GM10266 (cell line): ENCODE data around the gene CCK.

Experiments used
- DNase-seq: peaks from one replicate; pipeline ENCODE4 v3.0.0; 2012; ENCODE audit errors: extremely low spot score
- CTCF ChIP-seq: IDR thresholded peaks from 2 replicates; pipeline ENCODE4 v1.5.1; 2012; ENCODE audit warnings: mild to moderate bottlenecking, low read depth; ENCODE audit not compliant: control insufficient read depth, insufficient read depth; ENCODE audit errors: missing control alignments

The CCK gene

GRCh38 chr3:42257007-42257406 is 9.0 kb downstream of the CCK start:
- DNase-seq: no peak
- TF ChIP-seq CTCF: no peak

- DNase-seq: no peak
- TF ChIP-seq CTCF: no peak
Measured at GRCh38 chr3:42256135-42256819, 9.7 kb downstream of the CCK start.

GRCh38 chr3:42254566-42254965 is 11.4 kb downstream of the CCK start:
- no peak for DNase-seq
- no peak for TF ChIP-seq CTCF

- no peak for DNase-seq
Measured at GRCh38 chr3:42250761-42251160, 15.2 kb downstream of the CCK start.

GRCh38 chr3:42247576-42248027 is 18.4 kb downstream of the CCK start:
- TF ChIP-seq CTCF: peak; percentile 68
- peak; percentile 59 for DNase-seq

More at GRCh38 chr3:42250761-42251160, 15.2 kb downstream of the CCK start:
- TF ChIP-seq CTCF: no peak

- no peak for DNase-seq
- no peak for TF ChIP-seq CTCF
Measured at GRCh38 chr3:42246091-42246490, 19.9 kb downstream of the CCK start.

GRCh38 chr3:42236611-42237010 is 29.4 kb downstream of the CCK start:
- TF ChIP-seq CTCF: no peak

More at GRCh38 chr3:42236611-42237010, 29.4 kb downstream of the CCK start:
- DNase-seq: no peak
